HTR-8/SVneo (cell line): Measurements from ENCODE around the gene CCDC30.
"Not testable (repeated sequence)": the region's sequence is repeated elsewhere in the genome, so short reads cannot be mapped to it uniquely, and the experiment has no call there.

Experiments used
- DNase-seq: peaks from one replicate; pipeline ENCODE4 v3.0.0; 2011; ENCODE audit warnings: low spot score, mixed read lengths; ENCODE audit not compliant: insufficient read length
- FAIRE-seq: peaks from 2 replicates; lab custom pipeline; 2011; peaks lifted over from hg19 to GRCh38; lab: Jason Lieb, UNC

CCDC30 gene

GRCh38 chr1:42511581-42512155 is 48.6 kb downstream of the CCDC30 start:
- not testable (repeated sequence) for FAIRE-seq, DNase-seq

DNA sequence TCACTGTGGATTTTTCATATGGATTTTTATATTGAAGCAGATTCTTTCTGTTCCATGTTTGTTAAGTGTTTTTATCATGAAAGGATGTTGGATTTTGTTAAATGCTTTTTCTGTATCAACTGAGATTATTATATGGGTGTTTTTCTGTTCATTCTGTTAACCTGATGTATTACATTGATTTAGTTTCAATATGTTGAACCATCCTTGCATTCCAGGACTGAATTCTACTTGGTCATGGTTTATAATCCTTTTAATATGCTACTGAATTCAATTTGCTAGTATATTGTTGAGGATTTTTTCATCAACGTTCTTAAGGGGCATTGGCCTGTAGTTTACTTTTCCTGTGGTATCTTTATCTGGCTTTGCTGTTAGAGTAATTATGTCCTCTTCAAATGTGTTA is 55.8 kb downstream of the CCDC30 start:
- DNase-seq (no peak), FAIRE-seq (no peak)

DNA sequence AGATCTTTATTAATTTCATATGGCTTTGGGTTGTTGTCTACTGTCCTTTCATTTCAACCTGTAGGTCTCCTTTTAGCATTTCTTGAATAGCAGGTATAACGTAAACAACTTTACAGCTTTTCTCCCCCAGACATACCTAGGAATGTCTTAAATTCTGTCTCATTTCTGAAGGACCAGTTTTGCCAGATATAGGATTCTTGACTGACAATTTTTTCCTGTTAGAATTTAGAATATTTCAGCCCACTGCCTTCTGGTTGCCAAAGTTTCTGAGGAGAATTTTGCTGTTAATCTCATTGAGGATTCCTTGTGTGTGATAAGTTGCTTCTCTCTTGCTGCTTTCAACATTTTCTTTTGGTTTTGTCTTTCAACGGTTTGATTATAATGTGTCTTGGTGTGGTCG is 60.1 kb downstream of the CCDC30 start:
- DNase-seq (no peak), FAIRE-seq (no peak)

- FAIRE-seq (no peak), DNase-seq (no peak)
These were observed 61.2 kb downstream of the CCDC30 start for GRCh38 chr1:42524330-42524729.

DNA sequence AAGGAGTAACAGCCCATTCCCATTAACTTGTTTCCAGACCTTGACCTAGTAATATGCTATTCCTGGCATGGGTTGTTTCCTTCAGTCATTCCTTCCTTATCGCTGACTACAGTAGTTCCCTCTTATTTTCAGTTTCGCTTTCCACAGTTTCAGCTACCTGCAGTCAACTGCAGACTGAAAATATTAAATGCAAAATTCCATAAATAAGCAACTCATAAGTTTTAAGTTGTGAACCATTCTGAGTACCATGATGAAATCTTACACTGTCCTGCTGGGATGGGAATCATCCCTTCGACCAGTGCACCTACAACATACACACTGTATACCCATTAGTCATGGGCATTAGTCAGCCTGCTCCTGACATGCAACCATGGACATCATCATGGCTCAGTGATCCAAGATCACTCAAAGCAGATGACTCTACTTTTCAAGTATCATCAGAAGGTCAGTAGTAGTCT is 66.7 kb downstream of the CCDC30 start:
- FAIRE-seq: no peak
- DNase-seq: peak; percentile 7

GRCh38 chr1:42531043-42531442 is 68.0 kb downstream of the CCDC30 start:
- DNase-seq (no peak), FAIRE-seq (no peak)

GRCh38 chr1:42533101-42533863 is 70.2 kb downstream of the CCDC30 start:
- DNase-seq (no peak), FAIRE-seq (no peak)

GRCh38 chr1:42541104-42541503 is 78.0 kb downstream of the CCDC30 start:
- DNase-seq (no peak), FAIRE-seq (no peak)

DNA sequence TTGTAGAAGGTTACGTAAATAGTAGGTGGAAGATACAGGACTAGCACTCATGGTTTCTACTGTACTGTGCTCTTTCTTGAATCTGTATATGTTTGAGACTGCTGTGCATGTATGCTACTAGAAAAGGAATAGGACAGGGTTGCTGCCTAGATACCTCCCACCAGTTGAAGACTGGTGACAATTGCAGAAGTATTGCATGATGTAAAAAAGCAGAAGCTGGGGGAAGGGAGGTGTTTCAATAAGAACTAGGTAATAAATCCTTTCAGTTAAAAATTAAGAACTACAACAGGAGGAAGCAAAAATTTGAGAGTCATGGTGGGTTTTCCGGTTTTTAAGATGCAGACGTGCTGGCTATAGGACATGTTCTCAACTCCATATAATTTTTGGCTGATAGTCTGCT is 88.1 kb downstream of the CCDC30 start:
- no peak for FAIRE-seq

DNA sequence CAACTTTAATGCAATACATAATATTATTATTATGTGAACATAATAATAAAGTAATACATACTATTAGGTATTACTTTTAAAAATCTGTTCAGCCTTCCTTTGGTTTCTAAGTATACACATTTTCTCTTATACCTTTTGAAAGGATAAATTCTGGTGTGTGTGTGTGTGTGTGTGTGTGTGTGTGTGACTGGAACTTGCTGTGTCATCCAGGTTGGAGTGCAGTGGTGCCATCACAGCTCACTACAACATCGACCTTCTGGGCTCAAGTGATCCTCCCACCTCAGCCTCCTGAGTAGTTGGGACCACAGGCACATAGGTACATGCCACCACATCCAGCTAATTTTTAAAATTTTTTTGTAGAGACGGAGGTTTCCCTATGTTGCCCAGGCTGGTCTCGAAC is 88.5 kb downstream of the CCDC30 start:
- no peak for DNase-seq
- no peak for FAIRE-seq

More for the DNA sequence above, 88.1 kb downstream of the CCDC30 start:
- no peak for DNase-seq

GRCh38 chr1:42552636-42553035 is 89.5 kb downstream of the CCDC30 start:
- no peak for DNase-seq
- FAIRE-seq: no peak

DNA sequence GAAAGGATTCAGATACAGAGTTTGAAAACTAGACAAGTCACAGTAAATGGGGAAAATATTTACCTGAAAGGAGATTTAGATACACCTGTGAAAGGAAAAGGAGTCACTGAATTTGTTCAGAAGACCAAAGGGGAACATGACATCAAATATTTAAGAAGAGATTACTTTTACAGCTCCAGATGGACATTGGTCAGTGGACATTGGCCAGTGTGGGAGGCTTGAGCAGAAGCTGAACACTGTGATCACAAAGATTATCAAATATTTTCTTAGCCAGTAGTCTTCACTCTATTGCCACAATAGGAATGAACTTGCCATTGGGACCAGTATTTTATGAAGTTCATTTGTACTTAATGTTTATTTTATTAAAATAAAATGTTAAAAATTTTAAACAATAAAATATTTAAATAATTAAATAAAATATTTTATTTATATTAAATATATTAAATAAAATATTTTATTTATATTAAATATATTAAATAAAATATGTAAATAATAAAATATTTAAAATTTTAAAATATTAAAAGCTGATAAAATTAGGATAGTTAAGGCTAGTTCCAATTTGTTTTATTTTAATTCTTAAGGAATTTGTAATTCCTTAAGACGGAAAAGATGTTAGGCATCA is 94.3 kb downstream of the CCDC30 start:
- FAIRE-seq (no peak), DNase-seq (no peak)

- DNase-seq (no peak), FAIRE-seq (no peak)
These were observed 104.0 kb downstream of the CCDC30 start for GRCh38 chr1:42567038-42567437.

GRCh38 chr1:42576935-42577334 is 113.8 kb downstream of the CCDC30 start:
- no peak for FAIRE-seq
- no peak for DNase-seq

DNA sequence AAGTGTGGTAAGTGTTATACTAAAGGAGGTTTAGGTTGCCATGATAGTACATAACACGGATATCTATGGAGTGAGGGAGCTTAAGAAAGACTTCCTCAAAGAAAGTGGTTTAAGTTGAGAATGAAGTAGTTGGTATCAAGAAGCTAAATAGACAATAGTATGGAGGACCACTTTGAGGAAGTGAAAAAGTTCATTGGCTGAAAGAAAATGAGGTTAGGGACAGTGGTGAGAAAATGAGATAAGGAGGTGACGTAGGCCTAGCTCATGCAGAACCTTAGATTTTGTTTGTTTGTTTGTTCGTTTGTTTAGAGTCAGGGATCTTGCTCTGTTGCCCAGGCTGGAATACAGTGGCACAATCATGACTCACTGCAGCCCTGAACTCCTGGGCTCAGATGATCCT is 122.9 kb downstream of the CCDC30 start:
- DNase-seq (no peak), FAIRE-seq (no peak)

DNA sequence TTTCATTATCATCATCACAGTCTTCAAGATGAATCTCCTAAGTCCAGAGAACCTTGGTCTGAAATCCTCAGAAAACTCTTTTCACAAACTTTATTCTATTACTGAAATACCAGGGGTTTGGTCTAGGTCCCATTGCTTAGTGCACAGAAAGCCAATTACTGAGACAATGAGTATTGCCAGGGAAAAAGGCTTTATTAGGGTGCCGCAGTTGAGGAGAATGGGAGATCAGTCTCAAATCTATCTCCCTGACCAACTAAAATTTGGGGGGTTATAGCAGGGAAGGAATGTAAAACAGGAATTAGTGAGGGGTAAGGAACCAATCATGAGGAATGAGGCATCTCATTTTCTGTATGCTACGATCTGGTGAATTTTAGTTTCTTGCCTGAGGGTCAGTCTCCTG is 124.7 kb downstream of the CCDC30 start:
- DNase-seq (no peak), FAIRE-seq (no peak)

- DNase-seq (no peak), FAIRE-seq (no peak)
These were observed 129.7 kb downstream of the CCDC30 start for GRCh38 chr1:42592811-42593210.

- DNase-seq (no peak), FAIRE-seq (no peak)
These were observed 130.5 kb downstream of the CCDC30 start for GRCh38 chr1:42593486-42594100.

DNA sequence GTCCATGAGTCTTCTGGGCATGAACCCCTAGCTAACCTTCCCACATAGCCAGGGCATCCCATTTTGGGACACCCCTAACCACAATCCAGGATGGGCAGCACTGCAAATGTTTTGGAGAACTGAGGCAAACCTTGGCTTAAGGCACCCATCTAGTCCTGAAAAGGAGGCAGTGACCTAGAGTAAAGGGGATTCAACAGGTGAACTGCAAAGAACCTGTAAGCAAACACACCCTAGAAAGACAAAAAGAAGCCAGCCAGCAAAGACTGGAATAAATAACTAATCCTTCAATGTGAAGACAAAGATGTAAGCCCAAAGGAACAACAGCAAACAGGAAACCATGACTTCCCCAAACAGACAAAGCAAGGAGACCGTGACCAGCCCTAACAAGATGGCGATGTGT is 138.4 kb downstream of the CCDC30 start:
- DNase-seq: no peak
- FAIRE-seq: no peak

DNA sequence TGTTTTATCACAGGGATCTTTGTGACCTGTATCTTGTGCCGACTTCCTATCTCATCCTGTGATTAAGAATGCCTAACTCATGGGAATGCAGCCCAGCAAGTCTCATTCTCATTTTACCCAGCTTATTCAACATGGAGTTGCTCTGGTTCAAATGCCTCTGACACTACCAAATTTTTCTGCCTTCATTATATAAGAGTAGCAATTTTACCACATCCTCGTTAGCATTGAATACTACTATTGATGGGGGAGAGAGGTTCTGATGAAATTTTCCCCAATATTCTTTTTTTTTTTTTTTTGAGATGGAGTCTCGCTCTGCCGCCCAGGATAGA is 150.7 kb downstream of the CCDC30 start:
- no peak for FAIRE-seq
- no peak for DNase-seq

DNA sequence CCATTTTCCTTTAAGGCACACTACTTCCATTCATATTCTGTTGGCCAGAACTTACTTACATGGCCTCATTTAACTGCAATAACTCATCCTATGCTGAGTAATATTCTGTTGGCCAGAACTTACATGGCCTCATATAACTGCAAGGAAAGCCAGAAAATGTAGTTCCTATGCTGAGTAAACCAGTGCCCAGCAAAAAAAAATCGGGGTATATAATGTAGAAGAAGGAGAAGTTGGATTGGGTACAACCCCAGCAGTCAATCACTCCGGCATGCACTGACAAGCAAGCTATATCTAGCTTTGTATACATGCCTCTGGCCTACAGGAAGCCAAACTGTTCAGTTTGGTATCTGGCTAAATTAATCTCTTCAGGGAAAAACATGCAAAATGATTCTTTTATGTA is 155.8 kb downstream of the CCDC30 start:
- FAIRE-seq: no peak
- DNase-seq: no peak
